Body of pancreas (tissue), 4 donors: Measurements from ENCODE around the gene CYP2U1.
A peak's percentile ranks its signal among the peaks of the same experiment; 100 is the strongest.

Source experiments
- CTCF ChIP-seq, 7 experiments: fragments of 450-650 bp in 4 of 7; fragments of 200-600 bp in 3 of 7; sonication (generic) in 3 of 7; IDR thresholded peaks; one replicate each; pipeline ENCODE4 v1.5.1; 2016 to 2019; ENCODE audit warnings: antibody characterized with exemption in 7 of 7
- POLR2A ChIP-seq, 3 donors: fragments of 450-650 bp; IDR thresholded peaks; one replicate each; pipeline ENCODE4 v1.6.1; 2016; ENCODE audit warnings: antibody characterized with exemption in 3 of 3, mild to moderate bottlenecking in 2 of 3

GRCh38 chr4:107913283-107913899 is 18.0 kb upstream of the CYP2U1 start:
- TF ChIP-seq CTCF (IDR thresholded peaks at IDR 0.05) (peak; percentile 27 to 94 (median 82)), POLR2A (IDR thresholded peaks at IDR 0.05) (no peak)
